HepG2 (cell line): ENCODE results near the gene PTGES3. TPM values are rescaled to one million over a fixed set of nuclear protein-coding genes. Genes with fewer than 3 reads are reported as not detected.

Experiments used
- ATAC-seq: fragments of 200-7000 bp; cut with Tn5 transposase; 3 replicates; pipeline ENCODE4 v1.9.1; 2020; ENCODE audit warnings: mild to moderate bottlenecking, moderate library complexity
- BruUV-seq: library from RNA; stranded (reverse); fragments of 400-500 nt; replicated peaks from 2 replicates; lab custom pipeline; 2021; lab: Mats Ljungman, UMichigan
- CTCF ChIA-PET: fragments of 300-600 bp; formaldehyde crosslinking; extraction: SDS; loops from one replicate; lab custom pipeline; 2021; ENCODE audit warnings: low total read pairs, inconsistent platforms, low intra/inter-chr PET ratio; lab: Yijun Ruan, JAX
- POLR2A ChIA-PET: fragments of 350-600 bp; sonication (Branson Sonifier 250); formaldehyde crosslinking; loops from one replicate; lab custom pipeline; 2020; ENCODE audit warnings: antibody characterized with exemption, inconsistent platforms; lab: Yijun Ruan, JAX
- DNase-seq: peaks from one replicate; pipeline ENCODE4 v3.0.0-alpha.2; 2015; ENCODE audit warnings: low spot score
- FAIRE-seq: peaks from 3 replicates; lab custom pipeline; 2011; peaks lifted over from hg19 to GRCh38; lab: Jason Lieb, UNC
- H2AFZ ChIP-seq: one replicate; pipeline ENCODE4 v1.6.1; 2011; ENCODE audit warnings: low read length, inconsistent platforms
- H3K27ac ChIP-seq: fragments of 300-600 bp; 3 replicates; pipeline ENCODE4 v1.8.0; 2011; ENCODE audit warnings: mixed run types, mild to moderate bottlenecking, mixed read lengths, low read length, inconsistent platforms; ENCODE audit not compliant: insufficient read depth; ENCODE audit errors: extremely low read length
- H3K27me3 ChIP-seq, 2 experiments: fragments of 200-600 bp in 1 of 2; 2 replicates in 1 of 2; 3 replicates in 1 of 2; pipeline versions ENCODE4 v1.6.0 to v1.8.0; 2011; ENCODE audit warnings: low read length in 2 of 2, mild to moderate bottlenecking in 2 of 2, moderate library complexity in 2 of 2, inconsistent platforms in 1 of 2; ENCODE audit not compliant: insufficient read depth in 2 of 2, control insufficient read depth in 1 of 2
- H3K36me3 ChIP-seq, 2 experiments: fragments of 200-600 bp in 1 of 2; replicated peaks in 1 of 2; 2 replicates in 1 of 2; 3 replicates in 1 of 2; pipeline versions ENCODE4 v1.5.1 to v1.8.0; 2011; ENCODE audit warnings: low read length in 2 of 2, inconsistent platforms in 1 of 2; ENCODE audit not compliant: insufficient read depth in 2 of 2, control insufficient read depth in 1 of 2
- H3K4me1 ChIP-seq: 2 replicates; pipeline ENCODE4 v1.5.1; 2012; ENCODE audit warnings: low read length, inconsistent platforms; ENCODE audit not compliant: insufficient read depth
- H3K4me2 ChIP-seq: 2 replicates; pipeline ENCODE4 v1.6.0; 2011; ENCODE audit warnings: low read depth, low read length, inconsistent platforms
- H3K4me3 ChIP-seq, 3 experiments: fragments of 200-600 bp in 1 of 3; sonication (generic), shearing (Covaris generic) in 1 of 3; replicated peaks in 1 of 3; 2 replicates each; pipeline ENCODE4 v1.5.1; 2011 to 2016; ENCODE audit warnings: low read length in 3 of 3, inconsistent platforms in 2 of 3, low read depth in 2 of 3, mild to moderate bottlenecking in 2 of 3, control low read depth in 1 of 3, mixed read lengths in 1 of 3; ENCODE audit not compliant: insufficient read depth in 1 of 3
- H3K79me2 ChIP-seq: one replicate; pipeline ENCODE4 v1.6.1; 2011; ENCODE audit warnings: low read length, inconsistent platforms; ENCODE audit not compliant: insufficient read depth
- H3K9ac ChIP-seq: 2 replicates; pipeline ENCODE4 v1.6.0; 2011; ENCODE audit warnings: mild to moderate bottlenecking, low read depth, low read length, inconsistent platforms; ENCODE audit not compliant: insufficient read depth
- H3K9me3 ChIP-seq: 2 replicates; pipeline ENCODE4 v1.5.1; 2012; ENCODE audit warnings: mild to moderate bottlenecking, low read length
- H4K20me1 ChIP-seq: 2 replicates; pipeline ENCODE4 v1.6.0; 2011; ENCODE audit warnings: inconsistent platforms, mild to moderate bottlenecking, low read length, moderate library complexity; ENCODE audit not compliant: insufficient read depth
- HDAC6 ChIP-seq: fragments of 200-600 bp; sonication (generic); IDR thresholded peaks from 2 replicates; pipeline ENCODE4 v1.7.0; 2017; ENCODE audit warnings: mild to moderate bottlenecking, antibody characterized with exemption, low read length, low read depth
- HMG20A ChIP-seq: IDR thresholded peaks from 2 replicates; pipeline ENCODE4 v1.6.1; 2016; ENCODE audit warnings: borderline replicate concordance
- MXD1 ChIP-seq: sonication (generic); formaldehyde crosslinking; IDR thresholded peaks from 2 replicates; pipeline ENCODE4 v1.4.0; 2020; ENCODE audit warnings: mild to moderate bottlenecking, missing genetic modification reagents
- POLR2A ChIP-seq, 2 experiments: IDR thresholded peaks; 2 replicates each; pipeline ENCODE4 v1.6.1; 2011; ENCODE audit warnings: low read depth in 2 of 2, low read length in 2 of 2, mild to moderate bottlenecking in 1 of 2, moderate library complexity in 1 of 2; ENCODE audit not compliant: insufficient read depth in 1 of 2
- POLR2AphosphoS2 ChIP-seq: IDR thresholded peaks from 2 replicates; pipeline ENCODE4 v1.6.1; 2011; ENCODE audit warnings: low read depth, low read length, improper control_type of control experiment
- REL ChIP-seq: sonication (generic); formaldehyde crosslinking; conservative IDR thresholded peaks from 2 replicates; pipeline ENCODE4 v1.8.0; 2022; ENCODE audit warnings: mild to moderate bottlenecking, missing genetic modification reagents, moderate library complexity
- ZKSCAN1 ChIP-seq: fragments of 150-350 bp; IDR thresholded peaks from 2 replicates; pipeline ENCODE4 v1.6.1; 2014; ENCODE audit warnings: low read length
- ZNF280D ChIP-seq: sonication (generic); formaldehyde crosslinking; IDR thresholded peaks from 2 replicates; pipeline ENCODE4 v1.5.1; 2020; ENCODE audit warnings: mild to moderate bottlenecking, missing genetic modification reagents
- ZNF800 ChIP-seq: sonication (generic); formaldehyde crosslinking; IDR thresholded peaks from 2 replicates; pipeline ENCODE4 v1.4.0; 2020; ENCODE audit warnings: missing genetic modification reagents
- WGBS: methylation state at CpG from one replicate; pipeline ENCODE4 v1.1.6; 2017; ENCODE audit warnings: low lambda C conversion rate; 5-methylcytosine and 5-hydroxymethylcytosine counted together
- in situ Hi-C: cut with HindIII; loops from 2 replicates; pipeline ENCODE4 v1.10.0; 2017; ENCODE audit warnings: low pct_unique_long_range_greater_than_20kb; ENCODE audit not compliant: extremely low pct_ligation_motif_present
- intact Hi-C: fragments of 100-400 bp; cut with micrococcal nuclease; formaldehyde crosslinking; loops from one replicate; pipeline ENCODE4 v1.10.0; 2022; ENCODE audit not compliant: unreplicated experiment
- polyA plus RNA-seq, 8 experiments: library from polyadenylated mRNA; depleted of rRNA in 3 of 8; stranded (reverse) in 7 of 8; unstranded in 1 of 8; fragments of >200 nt; fragmentation: Illumina TruSeq in 4 of 8; extraction: Trizol in 4 of 8; gene quantifications; 2 replicates each; pipeline versions ENCODE4 v1.2.1 to v1.2.3, GENCODE V29; 2011 to 2016; ENCODE audit warnings: low read depth in 4 of 8, missing spikeins in 1 of 8, mixed read lengths in 1 of 8; ENCODE audit not compliant: insufficient read depth in 1 of 8
- total RNA-seq, 5 experiments: library from RNA; depleted of rRNA; stranded (reverse); fragments of >200 nt; fragmentation: Illumina TruSeq; extraction: Trizol; gene quantifications; 2 replicates each; pipeline ENCODE4 v1.2.3, GENCODE V29; 2016; ENCODE audit warnings: low read depth in 1 of 5

The PTGES3 gene
- total and polyA plus RNA-seq, 2 of the 13 experiments (the other 11 are each of a cell fraction or from before 2014, with no cell fraction given): 54.4 to 159 TPM

GRCh38 chr12:56637621-56638020, 50.5 kb downstream of the PTGES3 start:
- no peak overlapping the region for H3K4me3 ChIP-seq
- ChIA-PET CTCF (interaction anchor here (0.8 to 1.8 kb wide), 2 partner anchors 8 to 43 kb away, joined by 4 to 5 read pairs; partner anchors contain the start of gene ATP5F1B), POLR2A (interaction anchor here (2.9 kb wide), 1 partner anchor 8 kb away, joined by 58 read pairs; the partner anchor contains the start of gene ATP5F1B)
- TF ChIP-seq POLR2AphosphoS2 (0 out of 2 replicates have a peak, but pooled peaks have one; percentile 10), ZKSCAN1 (peak; percentile 70; the same call in 1 of the 2 replicates), MXD1 (no peak)
- ATAC-seq: no peak
- H3K4me1 ChIP-seq: peaks cover 35% of the 10 kb centered on the region
- in situ Hi-C loops: no loop called here
- H3K79me2 ChIP-seq: peaks cover 29% of the 10 kb centered on the region
- DNase-seq: no peak
- H3K4me2 ChIP-seq: peak overlapping the region; percentile 56
- peaks cover 8 to 42% of the 10 kb centered on the region in 2 experiments for H3K36me3 ChIP-seq
- WGBS: 55% methylated on average over 2 of the region's 2 CpGs
- no peaks in the 10 kb centered on the region for H4K20me1 ChIP-seq
- H3K27ac ChIP-seq: peak overlapping the region; percentile 72
- intact Hi-C loops: loop anchor here (1.0 kb wide), 1 partner anchor 8 kb away; the partner anchor contains the start of gene ATP5F1B
- no peak for FAIRE-seq
- H3K9me3 ChIP-seq: no peaks in the 10 kb centered on the region
- BruUV-seq: no TSS peak
- no peak overlapping the region for H2AFZ ChIP-seq
- H3K27me3 ChIP-seq: peaks cover 0 to 3% of the 10 kb centered on the region in 2 experiments; a peak in 1 of 5 replicates
- H3K9ac ChIP-seq: peak overlapping the region; percentile 48; the same call in 1 of the 2 replicates

DNA sequence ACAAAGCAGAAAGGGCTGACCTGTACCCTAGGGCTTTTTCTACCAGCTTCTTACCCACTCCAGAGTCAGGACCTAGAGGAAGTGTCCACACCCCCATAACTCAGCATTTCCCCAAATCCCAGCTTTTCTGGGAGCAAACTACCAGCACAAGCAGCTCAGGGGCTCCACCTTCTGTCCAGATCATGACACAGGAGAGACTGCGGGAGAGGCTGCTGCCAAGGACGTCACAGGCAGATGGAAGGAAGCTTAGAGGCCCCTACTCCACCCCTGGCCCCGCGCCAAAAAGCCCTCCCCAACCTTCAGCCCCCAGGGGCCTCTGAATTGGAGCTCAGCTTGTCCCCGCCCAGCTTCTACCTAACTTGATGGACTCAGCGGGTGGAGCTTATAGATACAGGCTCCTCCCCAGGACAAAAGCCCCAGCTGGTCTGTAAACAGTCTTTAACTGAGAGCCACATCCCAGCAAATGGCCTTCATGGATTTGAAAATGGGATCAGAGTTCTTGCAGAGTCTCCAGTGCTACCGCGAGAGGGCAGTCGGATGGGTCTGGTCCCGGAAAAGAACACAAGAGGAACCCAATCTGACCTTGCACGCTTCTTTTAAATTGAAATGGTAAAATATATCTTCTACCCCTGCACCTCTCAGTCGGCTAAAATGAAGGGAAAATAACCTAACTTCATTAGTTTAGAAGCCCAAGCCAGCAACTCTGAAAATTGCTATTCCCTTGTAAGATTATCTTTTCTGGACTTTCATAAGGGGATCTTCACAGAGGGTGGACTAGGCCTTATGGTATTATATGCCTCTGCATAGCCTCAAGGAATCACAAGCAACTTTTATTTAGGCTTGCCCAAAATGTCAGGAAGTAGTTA, 51.2 kb downstream of the PTGES3 start:
- ChIA-PET POLR2A (interaction anchor here (0.6 to 3.9 kb wide), 27 partner anchors 8 to 818 kb away, joined by 3 to 58 read pairs (median 4); partner anchors contain the start of genes ATP5F1B, CNPY2, CS and DNAJC14), CTCF (interaction anchor here (0.8 to 1.8 kb wide), 3 partner anchors 9 to 124 kb away, joined by 4 to 5 read pairs (median 4); partner anchors contain the start of gene ATP5F1B)
- H3K27me3 ChIP-seq: peaks cover 0 to 3% of the 10 kb centered on the region in 2 experiments; a peak in 1 of 5 replicates
- peaks cover 35% of the 10 kb centered on the region for H3K4me1 ChIP-seq
- WGBS: 3% methylated on average over 8 of the region's 12 CpGs
- in situ Hi-C loops: no loop called here
- peak overlapping the region; percentile 100 for H3K4me2 ChIP-seq
- no peaks in the 10 kb centered on the region for H4K20me1 ChIP-seq
- H3K9ac ChIP-seq: peak overlapping the region; percentile 77
- H3K4me3 ChIP-seq: peak overlapping the region; percentile 68 to 92 (median 80)
- H3K36me3 ChIP-seq: peaks cover 3 to 35% of the 10 kb centered on the region in 2 experiments
- intact Hi-C loops: loop anchor here (1.0 kb wide), 4 partner anchors 8 to 124 kb away; partner anchors contain the start of gene ATP5F1B
- H3K79me2 ChIP-seq: peaks cover 24% of the 10 kb centered on the region
- DNase-seq (peak; percentile 100), ATAC-seq (peak; percentile 74), FAIRE-seq (peak; percentile 98)
- H2AFZ ChIP-seq: peak overlapping the region; percentile 87
- no peaks in the 10 kb centered on the region for H3K9me3 ChIP-seq
- H3K27ac ChIP-seq: peak overlapping the region; percentile 92
- BruUV-seq: TSS peak; percentile 83
- TF ChIP-seq POLR2A (IDR thresholded peaks at IDR 0.05; ENCODE audit: insufficient read depth in 1 of 2, low read depth in 2 of 2, low read length in 2 of 2) (peak in 1 of 2 experiments; percentile 47; a peak in 2 of 4 replicates), HMG20A (CRISPR knock-in tag) (no peak), ZNF280D (no peak), HDAC6 (no peak), ZNF800 (CRISPR knock-in tag) (no peak), REL (CRISPR knock-in tag) (no peak)
